Chondrocyte (in vitro differentiated cells): ENCODE data around the gene ACCS. TPM values are rescaled to one million over a fixed set of nuclear protein-coding genes. Genes with fewer than 3 reads are reported as not detected.

Source experiments
- DNase-seq: peaks from one replicate; pipeline ENCODE4 v3.0.0; 2021; ENCODE audit warnings: mixed read lengths, low spot score
- H3K27ac Mint-ChIP-seq: one replicate; pipeline ENCODE4 v1.8.0; 2021; ENCODE audit warnings: mild to moderate bottlenecking, moderate library complexity, mixed read lengths; ENCODE audit not compliant: unreplicated experiment
- H3K27me3 Mint-ChIP-seq: 2 replicates; pipeline ENCODE4 v1.8.0; 2021; ENCODE audit warnings: low read depth, mixed read lengths
- H3K36me3 Mint-ChIP-seq: 2 replicates; pipeline ENCODE4 v1.8.0; 2021; ENCODE audit warnings: low read depth, mixed read lengths
- H3K4me1 Mint-ChIP-seq: 2 replicates; pipeline ENCODE4 v1.8.0; 2021; ENCODE audit warnings: low read depth, mild to moderate bottlenecking, mixed read lengths
- H3K4me3 Mint-ChIP-seq: one replicate; pipeline ENCODE4 v1.8.0; 2021; ENCODE audit warnings: mild to moderate bottlenecking, moderate library complexity, mixed read lengths; ENCODE audit not compliant: unreplicated experiment
- H3K9me3 Mint-ChIP-seq: 2 replicates; pipeline ENCODE4 v1.8.0; 2021; ENCODE audit warnings: low read depth, mixed read lengths
- CTCF ChIP-seq: fragments of 200-600 bp; sonication (generic); IDR thresholded peaks from 2 replicates; pipeline ENCODE4 v1.5.0; 2021; ENCODE audit warnings: antibody characterized with exemption, mild to moderate bottlenecking, moderate library complexity
- total RNA-seq: library from RNA; stranded (reverse); gene quantifications from 3 replicates; pipeline ENCODE4 v1.2.1, GENCODE V29; 2021

Gene ACCS
- total RNA-seq, 1 donor from 2014 or later: 11.1 TPM

- H3K36me3 Mint-ChIP-seq: peaks cover 9% of the 10 kb centered on the region
- no peak overlapping the region for H3K27ac Mint-ChIP-seq
- no peaks in the 10 kb centered on the region for H3K9me3 Mint-ChIP-seq
- H3K27me3 Mint-ChIP-seq: peaks cover 11% of the 10 kb centered on the region
- DNase-seq: no peak
- no peak for TF ChIP-seq CTCF
- no peaks in the 10 kb centered on the region for H3K4me1 Mint-ChIP-seq
- H3K4me3 Mint-ChIP-seq: no peak overlapping the region
Observed at GRCh38 chr11:44079376-44079775, 13.3 kb downstream of the ACCS start.

DNA sequence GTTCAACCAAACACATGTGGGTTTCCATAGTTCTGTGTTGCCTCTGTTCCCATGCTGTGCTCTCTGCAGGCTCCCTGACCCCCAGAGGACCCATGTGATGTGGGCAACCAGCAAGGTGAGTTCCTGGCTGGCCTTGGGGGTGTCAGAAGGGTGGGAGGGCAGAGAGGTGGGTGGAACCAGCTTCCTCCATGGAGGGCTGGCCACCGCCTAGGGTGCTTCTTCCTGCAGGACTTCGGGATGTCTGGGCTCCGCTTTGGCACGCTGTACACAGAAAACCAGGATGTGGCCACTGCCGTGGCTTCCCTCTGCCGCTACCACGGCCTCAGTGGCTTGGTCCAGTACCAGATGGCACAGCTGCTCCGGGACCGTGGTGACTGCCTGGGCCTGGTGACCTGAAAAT lies 14.9 kb downstream of the ACCS start:
- no peak for TF ChIP-seq CTCF
- Mint-ChIP-seq H3K9me3 (peaks cover 4% of the 10 kb centered on the region), H3K36me3 (peaks cover 8% of the 10 kb centered on the region), H3K4me3 (no peak overlapping the region), H3K27ac (no peak overlapping the region), H3K27me3 (peaks cover 11% of the 10 kb centered on the region), H3K4me1 (no peaks in the 10 kb centered on the region)
- DNase-seq: no peak

- no peaks in the 10 kb centered on the region for H3K4me1 Mint-ChIP-seq
- TF ChIP-seq CTCF: no peak
- no peak for DNase-seq
- H3K27ac Mint-ChIP-seq: no peak overlapping the region
- H3K9me3 Mint-ChIP-seq: peaks cover 4% of the 10 kb centered on the region
- no peak overlapping the region for H3K4me3 Mint-ChIP-seq
- H3K36me3 Mint-ChIP-seq: peaks cover 4% of the 10 kb centered on the region
- H3K27me3 Mint-ChIP-seq: peaks cover 9% of the 10 kb centered on the region
Observed at GRCh38 chr11:44082645-44083044, 16.6 kb downstream of the ACCS start.

GRCh38 chr11:44083433-44083832 lies 17.4 kb downstream of the ACCS start:
- Mint-ChIP-seq H3K27ac (no peak overlapping the region), H3K27me3 (peaks cover 9% of the 10 kb centered on the region), H3K9me3 (peaks cover 4% of the 10 kb centered on the region), H3K4me1 (no peaks in the 10 kb centered on the region), H3K36me3 (peaks cover 4% of the 10 kb centered on the region), H3K4me3 (no peak overlapping the region)
- TF ChIP-seq CTCF: no peak
- no peak for DNase-seq

- H3K27me3 Mint-ChIP-seq: peaks cover 10% of the 10 kb centered on the region
- no peaks in the 10 kb centered on the region for H3K4me1 Mint-ChIP-seq
- H3K9me3 Mint-ChIP-seq: peaks cover 4% of the 10 kb centered on the region
- DNase-seq: no peak
- no peak overlapping the region for H3K27ac Mint-ChIP-seq
- H3K4me3 Mint-ChIP-seq: no peak overlapping the region
- peaks cover 6% of the 10 kb centered on the region for H3K36me3 Mint-ChIP-seq
- no peak for TF ChIP-seq CTCF
Observed at GRCh38 chr11:44083906-44084305, 17.8 kb downstream of the ACCS start.
